HEK293 (cell line): ENCODE data around the gene UVSSA.

Source experiments
- YY1 ChIP-seq: fragments of 450-650 bp; formaldehyde crosslinking; IDR thresholded peaks from 2 replicates; pipeline ENCODE4 v1.5.1; 2018; ENCODE audit warnings: missing biosample characterization, missing genetic modification characterization
- ZNF239 ChIP-seq: fragments of 450-650 bp; formaldehyde crosslinking; IDR thresholded peaks from 2 replicates; pipeline ENCODE4 v1.5.1; 2016; ENCODE audit warnings: missing biosample characterization, missing genetic modification characterization
- ZNF701 ChIP-seq: fragments of 450-650 bp; formaldehyde crosslinking; IDR thresholded peaks from 2 replicates; pipeline ENCODE4 v1.5.1; 2016; ENCODE audit warnings: missing biosample characterization, missing genetic modification characterization
- TF ChIP-seq, protein P1 (sequence below): fragments of 450-650 bp; formaldehyde crosslinking; IDR thresholded peaks from 2 replicates; pipeline ENCODE4 v1.5.1; 2016; ENCODE audit warnings: missing biosample characterization, missing genetic modification characterization

GRCh38 chr4:1412376-1413203, 65.6 kb downstream of the UVSSA start:
- TF ChIP-seq YY1 (tag by site-specific recombination) (no peak), ZNF701 (tag by site-specific recombination) (no peak), ZNF239 (tag by site-specific recombination) (no peak)
- TF ChIP-seq, protein P1, sequence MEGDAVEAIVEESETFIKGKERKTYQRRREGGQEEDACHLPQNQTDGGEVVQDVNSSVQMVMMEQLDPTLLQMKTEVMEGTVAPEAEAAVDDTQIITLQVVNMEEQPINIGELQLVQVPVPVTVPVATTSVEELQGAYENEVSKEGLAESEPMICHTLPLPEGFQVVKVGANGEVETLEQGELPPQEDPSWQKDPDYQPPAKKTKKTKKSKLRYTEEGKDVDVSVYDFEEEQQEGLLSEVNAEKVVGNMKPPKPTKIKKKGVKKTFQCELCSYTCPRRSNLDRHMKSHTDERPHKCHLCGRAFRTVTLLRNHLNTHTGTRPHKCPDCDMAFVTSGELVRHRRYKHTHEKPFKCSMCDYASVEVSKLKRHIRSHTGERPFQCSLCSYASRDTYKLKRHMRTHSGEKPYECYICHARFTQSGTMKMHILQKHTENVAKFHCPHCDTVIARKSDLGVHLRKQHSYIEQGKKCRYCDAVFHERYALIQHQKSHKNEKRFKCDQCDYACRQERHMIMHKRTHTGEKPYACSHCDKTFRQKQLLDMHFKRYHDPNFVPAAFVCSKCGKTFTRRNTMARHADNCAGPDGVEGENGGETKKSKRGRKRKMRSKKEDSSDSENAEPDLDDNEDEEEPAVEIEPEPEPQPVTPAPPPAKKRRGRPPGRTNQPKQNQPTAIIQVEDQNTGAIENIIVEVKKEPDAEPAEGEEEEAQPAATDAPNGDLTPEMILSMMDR (tag by site-specific recombination), result no peak
